Natural killer cell (primary cell): Measurements from ENCODE around the gene KIF5C. TPM values are rescaled to one million over a fixed set of nuclear protein-coding genes. Genes with fewer than 3 reads are reported as not detected.
A peak's percentile ranks its signal among the peaks of the same experiment; 100 is the strongest.

Experiments
- ATAC-seq, 3 donors: fragments of 150-1000 bp in 2 of 3; fragments of 200-7000 bp in 1 of 3; cut with Tn5 transposase; 1 replicate in 1 of 3; 2 replicates in 2 of 3; pipeline ENCODE4 v1.10.0; 2021; ENCODE audit warnings: mild to moderate bottlenecking in 2 of 3, moderate library complexity in 2 of 3
- DNase-seq, 2 donors: peaks; one replicate each; pipeline versions ENCODE4 v3.0.0 to v3.0.0-alpha.2; 2013 to 2021; ENCODE audit warnings: mixed read lengths in 1 of 2
- H3K27ac ChIP-seq: one replicate; pipeline ENCODE4 v1.5.1; 2013; ENCODE audit warnings: mild to moderate bottlenecking, low read length
- H3K27me3 ChIP-seq: one replicate; pipeline ENCODE4 v1.6.1; 2013; ENCODE audit warnings: low read length; ENCODE audit not compliant: control insufficient read depth, insufficient read depth
- H3K36me3 ChIP-seq: one replicate; pipeline ENCODE4 v1.6.1; 2013; ENCODE audit warnings: low read length; ENCODE audit not compliant: control insufficient read depth, insufficient read depth
- H3K4me1 ChIP-seq: one replicate; pipeline ENCODE4 v1.6.1; 2013; ENCODE audit warnings: low read length; ENCODE audit not compliant: control insufficient read depth, insufficient read depth
- H3K4me3 ChIP-seq: one replicate; pipeline ENCODE4 v1.5.1; 2013; ENCODE audit warnings: low read length
- H3K9me3 ChIP-seq: one replicate; pipeline ENCODE4 v1.6.1; 2013; ENCODE audit warnings: low read length; ENCODE audit not compliant: control insufficient read depth, insufficient read depth
- H3K27ac Mint-ChIP-seq, 2 donors: one replicate each; pipeline ENCODE4 v1.8.0; 2022; ENCODE audit warnings: mild to moderate bottlenecking in 2 of 2, mixed read lengths in 2 of 2, moderate library complexity in 1 of 2
- H3K27me3 Mint-ChIP-seq, 2 donors: one replicate each; pipeline ENCODE4 v1.8.0; 2022; ENCODE audit warnings: low read depth in 2 of 2, mixed read lengths in 2 of 2
- H3K36me3 Mint-ChIP-seq: one replicate; pipeline ENCODE4 v1.8.0; 2022; ENCODE audit warnings: mixed read lengths
- H3K4me1 Mint-ChIP-seq, 2 donors: one replicate each; pipeline ENCODE4 v1.8.0; 2022; ENCODE audit warnings: mixed read lengths in 2 of 2
- H3K4me3 Mint-ChIP-seq: one replicate; pipeline ENCODE4 v1.8.0; 2022; ENCODE audit warnings: mild to moderate bottlenecking, moderate library complexity, mixed read lengths
- H3K9me3 Mint-ChIP-seq, 2 donors: one replicate each; pipeline ENCODE4 v1.8.0; 2022; ENCODE audit warnings: mixed read lengths in 2 of 2
- WGBS: methylation state at CpG from one replicate; pipeline ENCODE4 v1.1.7; 2013; ENCODE audit warnings: missing lambda C conversion rate; ENCODE audit not compliant: insufficient coverage; 5-methylcytosine and 5-hydroxymethylcytosine counted together
- intact Hi-C: fragments of 100-400 bp; cut with micrococcal nuclease; formaldehyde crosslinking; loops from one replicate; pipeline ENCODE4 v1.14.2; 2022
- total RNA-seq, 4 donors: library from RNA; stranded (reverse); fragments of 120-200 nt in 1 of 4; gene quantifications; one replicate each; pipeline versions ENCODE4 v1.2.3 to v1.2.4, GENCODE V29; 2013 to 2022
- TF ChIP-seq, protein P1 (sequence below): fragments of 200-600 bp; IDR thresholded peaks from one replicate; pipeline ENCODE4 v1.8.0; 2022; ENCODE audit warnings: antibody characterized with exemption

KIF5C gene
- total RNA-seq, 3 donors from 2014 or later (not counting 1 experiment from before 2014, with no cell fraction given), result 0.42 to 2.7 (median 1.8) TPM

DNA sequence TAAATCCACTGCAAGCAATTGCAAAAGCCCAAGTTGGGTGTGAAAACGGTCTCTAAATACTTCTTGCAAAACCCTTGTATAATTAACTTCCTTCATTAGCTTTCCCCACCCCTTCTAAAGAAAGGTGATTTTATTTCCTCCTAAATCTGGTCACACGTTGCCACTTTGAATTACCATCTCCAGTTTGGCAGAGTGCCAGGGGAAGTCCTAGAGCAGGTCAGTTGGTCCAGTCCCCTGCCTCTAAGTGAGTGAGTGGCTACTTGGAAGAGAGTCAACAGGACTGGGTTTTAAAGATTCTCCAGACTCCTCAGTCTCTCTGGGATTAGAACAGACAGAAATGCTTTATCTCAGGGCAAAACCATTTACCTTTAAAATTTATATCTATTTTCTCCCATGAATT lies 144.7 kb downstream of the KIF5C start:
- H3K4me3 ChIP-seq, result no peak overlapping the region

DNA sequence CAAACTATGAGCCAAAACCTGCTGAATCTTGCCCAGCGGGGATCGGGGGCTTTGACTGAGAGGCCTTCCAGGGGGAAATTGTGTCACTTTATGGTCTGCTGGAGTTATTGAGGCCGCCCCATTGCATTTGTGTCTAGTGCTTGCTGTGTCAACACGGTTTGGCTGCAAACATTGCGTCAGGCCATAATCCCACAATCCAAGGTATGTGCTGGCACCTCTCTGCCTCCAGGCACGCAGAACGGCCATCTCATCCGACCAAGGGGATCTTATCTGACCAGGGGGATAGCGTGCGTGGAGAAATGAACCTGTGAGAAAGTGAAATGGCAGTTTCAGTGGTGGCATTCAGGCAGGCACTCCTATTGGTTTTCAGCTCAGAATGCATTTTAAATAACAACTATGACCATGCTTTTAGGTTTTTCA lies 145.4 kb downstream of the KIF5C start:
- Mint-ChIP-seq H3K27me3 (peaks cover 20 to 21% of the 10 kb centered on the region in 2 donors), H3K9me3 (no peaks in the 10 kb centered on the region), H3K4me3 (no peak overlapping the region), H3K4me1 (peaks cover 8 to 10% of the 10 kb centered on the region in 2 donors), H3K36me3 (no peaks in the 10 kb centered on the region), H3K27ac (no peak overlapping the region)
- H3K36me3 ChIP-seq, result no peaks in the 10 kb centered on the region
- ATAC-seq (no peak), DNase-seq (no peak)
- no peak overlapping the region for H3K27ac ChIP-seq
- H3K9me3 ChIP-seq, result no peaks in the 10 kb centered on the region
- WGBS, result 93% methylated on average over 10 of the region's 10 CpGs
- H3K4me1 ChIP-seq, result peaks cover 4% of the 10 kb centered on the region
- no peak overlapping the region for H3K4me3 ChIP-seq
- intact Hi-C loops, result no loop called here
- TF ChIP-seq, protein P1, sequence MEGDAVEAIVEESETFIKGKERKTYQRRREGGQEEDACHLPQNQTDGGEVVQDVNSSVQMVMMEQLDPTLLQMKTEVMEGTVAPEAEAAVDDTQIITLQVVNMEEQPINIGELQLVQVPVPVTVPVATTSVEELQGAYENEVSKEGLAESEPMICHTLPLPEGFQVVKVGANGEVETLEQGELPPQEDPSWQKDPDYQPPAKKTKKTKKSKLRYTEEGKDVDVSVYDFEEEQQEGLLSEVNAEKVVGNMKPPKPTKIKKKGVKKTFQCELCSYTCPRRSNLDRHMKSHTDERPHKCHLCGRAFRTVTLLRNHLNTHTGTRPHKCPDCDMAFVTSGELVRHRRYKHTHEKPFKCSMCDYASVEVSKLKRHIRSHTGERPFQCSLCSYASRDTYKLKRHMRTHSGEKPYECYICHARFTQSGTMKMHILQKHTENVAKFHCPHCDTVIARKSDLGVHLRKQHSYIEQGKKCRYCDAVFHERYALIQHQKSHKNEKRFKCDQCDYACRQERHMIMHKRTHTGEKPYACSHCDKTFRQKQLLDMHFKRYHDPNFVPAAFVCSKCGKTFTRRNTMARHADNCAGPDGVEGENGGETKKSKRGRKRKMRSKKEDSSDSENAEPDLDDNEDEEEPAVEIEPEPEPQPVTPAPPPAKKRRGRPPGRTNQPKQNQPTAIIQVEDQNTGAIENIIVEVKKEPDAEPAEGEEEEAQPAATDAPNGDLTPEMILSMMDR, result no peak
- no peaks in the 10 kb centered on the region for H3K27me3 ChIP-seq

More for the DNA sequence above, 144.7 kb downstream of the KIF5C start:
- H3K27ac Mint-ChIP-seq, result no peak overlapping the region
- H3K4me1 Mint-ChIP-seq, result peaks cover 8 to 10% of the 10 kb centered on the region in 2 donors
- no peak overlapping the region for H3K4me3 Mint-ChIP-seq
- Histone ChIP-seq H3K27ac (no peak overlapping the region), H3K9me3 (no peaks in the 10 kb centered on the region), H3K4me1 (peaks cover 4% of the 10 kb centered on the region), H3K36me3 (no peaks in the 10 kb centered on the region), H3K27me3 (no peaks in the 10 kb centered on the region)
- no peaks in the 10 kb centered on the region for H3K9me3 Mint-ChIP-seq
- intact Hi-C loops, result no loop called here
- H3K27me3 Mint-ChIP-seq, result peaks cover 16 to 21% of the 10 kb centered on the region in 2 donors
- WGBS, result 100% methylated on average over 1 of the region's 2 CpGs
- H3K36me3 Mint-ChIP-seq, result no peaks in the 10 kb centered on the region
- ATAC-seq, result no peak
- DNase-seq, result no peak
- TF ChIP-seq, protein P1, result no peak

DNA sequence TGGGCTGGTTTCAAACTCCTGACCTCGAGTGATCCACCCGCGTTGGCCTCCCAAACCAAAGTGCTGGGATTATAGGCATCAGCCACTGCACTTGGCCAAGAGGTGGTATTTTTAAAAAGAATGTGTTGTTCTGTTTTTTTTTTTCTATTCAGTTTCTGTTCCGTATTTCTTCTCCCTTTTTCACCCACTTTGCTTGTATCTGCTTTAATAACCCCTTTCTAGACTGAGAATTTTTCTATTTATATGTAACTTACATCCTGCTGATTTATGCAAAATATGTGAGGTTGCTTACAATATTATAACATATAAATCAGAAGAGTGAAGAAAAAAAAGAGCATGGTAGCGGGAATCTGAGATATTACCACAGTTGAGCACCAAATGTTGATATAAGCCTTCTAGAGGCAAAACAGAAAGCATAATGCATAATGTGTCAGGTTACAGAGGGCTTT lies 146.3 kb downstream of the KIF5C start:
- intact Hi-C loops, result no loop called here
- Mint-ChIP-seq H3K4me3 (no peak overlapping the region), H3K27ac (no peak overlapping the region), H3K9me3 (no peaks in the 10 kb centered on the region), H3K4me1 (peaks cover 8 to 10% of the 10 kb centered on the region in 2 donors), H3K36me3 (no peaks in the 10 kb centered on the region), H3K27me3 (peaks cover 20 to 23% of the 10 kb centered on the region in 2 donors)
- Histone ChIP-seq H3K9me3 (no peaks in the 10 kb centered on the region), H3K4me1 (peaks cover 4% of the 10 kb centered on the region), H3K4me3 (no peak overlapping the region), H3K36me3 (no peaks in the 10 kb centered on the region), H3K27me3 (no peaks in the 10 kb centered on the region), H3K27ac (peak overlapping the region; percentile 31)
- TF ChIP-seq, protein P1, result no peak
- WGBS, result 72% methylated on average over 4 of the region's 5 CpGs
- ATAC-seq (no peak), DNase-seq (no peak)

DNA sequence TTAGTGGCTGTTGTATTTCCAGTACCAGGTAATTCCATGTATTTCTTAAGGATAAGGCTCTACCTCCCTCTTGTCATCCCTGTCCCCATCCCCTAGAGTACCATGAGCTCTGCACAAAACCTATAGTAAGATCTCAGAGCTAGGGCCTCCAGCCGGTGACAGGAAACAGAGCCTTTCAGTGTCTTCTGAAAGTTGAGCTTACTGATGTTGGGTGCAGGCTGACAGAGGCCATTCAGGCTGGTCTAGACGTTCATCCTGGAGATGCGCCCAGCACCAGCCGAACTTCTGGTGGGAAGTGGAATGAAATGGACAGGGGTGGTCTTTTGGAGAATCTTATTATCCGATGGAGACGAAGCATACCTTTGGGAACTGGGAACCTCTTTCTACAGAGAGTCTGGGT lies 146.7 kb downstream of the KIF5C start:
- H3K36me3 ChIP-seq, result no peaks in the 10 kb centered on the region
- no peak overlapping the region for H3K4me3 Mint-ChIP-seq
- H3K27ac Mint-ChIP-seq, result no peak overlapping the region
- peak overlapping the region; percentile 31 for H3K27ac ChIP-seq
- ATAC-seq (no peak), DNase-seq (no peak)
- H3K27me3 ChIP-seq, result no peaks in the 10 kb centered on the region
- peaks cover 8% of the 10 kb centered on the region in 2 donors for H3K4me1 Mint-ChIP-seq
- no peak overlapping the region for H3K4me3 ChIP-seq
- TF ChIP-seq, protein P1, result no peak
- no peaks in the 10 kb centered on the region for H3K9me3 ChIP-seq
- intact Hi-C loops, result no loop called here
- H3K9me3 Mint-ChIP-seq, result no peaks in the 10 kb centered on the region
- WGBS, result 79% methylated on average over 6 of the region's 6 CpGs
- H3K36me3 Mint-ChIP-seq, result no peaks in the 10 kb centered on the region
- peaks cover 4% of the 10 kb centered on the region for H3K4me1 ChIP-seq
- peaks cover 19 to 23% of the 10 kb centered on the region in 2 donors for H3K27me3 Mint-ChIP-seq
